Transverse colon (tissue), 4 donors: ENCODE results near the gene WDR47. TPM values are rescaled to one million over a fixed set of nuclear protein-coding genes. Genes with fewer than 3 reads are reported as not detected.

Source experiments
- small RNA-seq, 4 donors: library from RNA; depleted of rRNA; stranded (forward); fragments of <200 nt; gene quantifications; one replicate each; pipeline ENCODE3, GENCODE V24; 2016
- total RNA-seq, 4 donors: library from RNA; depleted of rRNA; stranded (reverse); fragments of >200 nt; gene quantifications; one replicate each; pipeline ENCODE4 v1.1.0, GENCODE V29; 2016

Gene WDR47
- total RNA-seq, 4 donors from 2014 or later, result 6.7 to 12.1 (median 9.7) TPM

Small RNAs within 50 kb of the gene (small RNA-seq; reads per million reads assigned to genes)
- 0 reads per million in 4 donors for gene BX679664.1
- gene BX679664.2, result 0 reads per million in 4 donors

Other genes starting within 250 kb of the WDR47 start
- gene AKNAD1, start 185.0 kb downstream of the WDR47 start, total RNA-seq, result not detected
- gene GPSM2, start 165.1 kb downstream of the WDR47 start, total RNA-seq, result 10 to 100 TPM in 3 of 4 donors, 1 to 10 TPM in 1; 9.7 to 31.0 (median 23.8) TPM
- 10 to 100 TPM; 13.0 to 21.9 (median 18.2) TPM for gene CLCC1, start 78.6 kb downstream of the WDR47 start, total RNA-seq
- 10 to 100 TPM in 3 of 4 donors, 1 to 10 TPM in 1; 4.0 to 33.0 (median 32.0) TPM for gene TAF13, start 33.9 kb upstream of the WDR47 start, total RNA-seq
- gene TMEM167B, start 48.7 kb upstream of the WDR47 start, total RNA-seq, result 10 to 100 TPM in 3 of 4 donors, 1 to 10 TPM in 1; 2.2 to 23.0 (median 18.8) TPM
- 10 to 100 TPM; 19.5 to 72.2 (median 38.4) TPM for gene ELAPOR1, start 72.0 kb upstream of the WDR47 start, total RNA-seq
- 100 to 1,000 TPM in 3 of 4 donors, 10 to 100 TPM in 1; 79.4 to 150 (median 125) TPM for gene SARS1, start 171.8 kb upstream of the WDR47 start, total RNA-seq
- gene CELSR2, start 207.4 kb upstream of the WDR47 start, total RNA-seq, result 1 to 10 TPM; 1.8 to 3.7 (median 3.2) TPM
- 10 to 100 TPM in 1 of 4 donors, 1 to 10 TPM in 3; 1.9 to 18.0 (median 4.4) TPM for gene PSRC1, start 241.0 kb upstream of the WDR47 start, total RNA-seq